ENCODE measurements around the gene FOXB1.

The FOXB1 gene

GRCh38 chr15:59998950-59999611 is 5.0 kb upstream of the FOXB1 start:
- no peak for DNase-seq (ENCODE audit: low read depth in 3 of 3)

- DNase-seq (ENCODE audit: low read depth in 3 of 3): no peak
Observed at GRCh38 chr15:59999612-60000112, 4.4 kb upstream of the FOXB1 start.

- DNase-seq (ENCODE audit: low read depth in 3 of 3): no peak
Observed at GRCh38 chr15:60000113-60000823, 3.8 kb upstream of the FOXB1 start.

GRCh38 chr15:60000824-60001609 is 3.1 kb upstream of the FOXB1 start:
- DNase-seq (ENCODE audit: low read depth in 3 of 3): no peak

- DNase-seq (ENCODE audit: low read depth in 3 of 3): no peak
Observed at GRCh38 chr15:60001610-60002527, 2.2 kb upstream of the FOXB1 start.

GRCh38 chr15:60002528-60003218 is 1.4 kb upstream of the FOXB1 start:
- DNase-seq (ENCODE audit: low read depth in 3 of 3): no peak

GRCh38 chr15:60003243-60004008 is 685 bp upstream of the FOXB1 start:
- no peak for DNase-seq (ENCODE audit: low read depth in 3 of 3)

- DNase-seq (ENCODE audit: low read depth in 3 of 3): no peak
Observed at GRCh38 chr15:60004846-60005351, 788 bp downstream of the FOXB1 start.

GRCh38 chr15:60005352-60006202 is 1.5 kb downstream of the FOXB1 start:
- no peak for DNase-seq (ENCODE audit: low read depth in 3 of 3)

GRCh38 chr15:60006203-60006862 is 2.2 kb downstream of the FOXB1 start:
- peak in 2 of 3 experiments; percentile 45 to 57 for DNase-seq (ENCODE audit: low read depth in 3 of 3)

- no peak for DNase-seq (ENCODE audit: low read depth in 3 of 3)
Observed at GRCh38 chr15:60006873-60007272, 2.8 kb downstream of the FOXB1 start.

- no peak for DNase-seq (ENCODE audit: low read depth in 3 of 3)
Observed at GRCh38 chr15:60009124-60009960, 5.2 kb downstream of the FOXB1 start.

- no peak for DNase-seq (ENCODE audit: low read depth in 3 of 3)
Observed at GRCh38 chr15:60009980-60010732, 6.0 kb downstream of the FOXB1 start.

- DNase-seq (ENCODE audit: low read depth in 3 of 3): no peak
Observed at GRCh38 chr15:60010858-60011257, 6.7 kb downstream of the FOXB1 start.

GRCh38 chr15:60012695-60013094 is 8.6 kb downstream of the FOXB1 start:
- DNase-seq (ENCODE audit: low read depth in 3 of 3): no peak
